Loucy (cell line): Measurements from ENCODE around the gene AMPD3.

Source experiments
- EZH2phosphoT487 ChIP-seq: fragments of 200-600 bp; IDR thresholded peaks from 2 replicates; pipeline ENCODE4 v1.6.1; 2018; ENCODE audit warnings: antibody characterized with exemption, mild to moderate bottlenecking, moderate library complexity, borderline replicate concordance
- TF ChIP-seq, protein P1 (sequence below): fragments of 200-600 bp; sonication (generic); conservative IDR thresholded peaks from 2 replicates; pipeline ENCODE4 v1.5.1; 2014; ENCODE audit warnings: mild to moderate bottlenecking, antibody characterized with exemption, low read length

DNA sequence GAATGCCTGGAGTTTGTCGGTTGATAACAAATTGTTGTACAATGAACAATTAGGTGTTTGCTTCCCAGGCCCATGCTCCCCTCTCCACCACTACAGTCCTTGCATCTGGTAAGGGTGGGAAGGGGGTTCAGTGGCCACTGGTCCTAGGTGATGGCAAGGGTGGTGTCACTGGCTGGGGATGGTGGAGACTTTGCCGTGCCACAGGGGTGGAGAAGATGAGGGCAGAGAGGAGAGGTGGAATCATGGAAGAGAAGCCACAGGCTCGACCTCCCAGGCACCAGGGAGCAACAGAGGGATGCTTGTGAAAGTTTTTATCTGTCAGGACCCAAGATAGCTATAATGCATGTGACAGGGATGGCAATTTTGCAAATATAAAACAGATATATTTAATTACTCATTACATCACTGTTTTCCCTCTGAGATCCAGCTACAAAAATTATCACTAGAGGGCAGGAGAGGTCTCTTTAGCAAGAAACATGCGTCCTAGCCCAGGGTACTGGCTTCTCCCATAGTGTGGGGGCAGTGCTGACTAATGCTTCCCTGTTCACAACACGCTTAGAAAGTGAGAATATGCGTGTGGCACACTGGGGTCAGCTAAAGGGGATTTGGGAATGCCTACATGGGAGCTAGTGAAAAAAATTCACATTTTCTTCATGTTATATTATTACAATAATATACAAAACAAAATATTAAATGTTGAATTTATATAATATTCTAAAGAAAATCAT is 49.0 kb upstream of the AMPD3 start:
- TF ChIP-seq, protein P1, sequence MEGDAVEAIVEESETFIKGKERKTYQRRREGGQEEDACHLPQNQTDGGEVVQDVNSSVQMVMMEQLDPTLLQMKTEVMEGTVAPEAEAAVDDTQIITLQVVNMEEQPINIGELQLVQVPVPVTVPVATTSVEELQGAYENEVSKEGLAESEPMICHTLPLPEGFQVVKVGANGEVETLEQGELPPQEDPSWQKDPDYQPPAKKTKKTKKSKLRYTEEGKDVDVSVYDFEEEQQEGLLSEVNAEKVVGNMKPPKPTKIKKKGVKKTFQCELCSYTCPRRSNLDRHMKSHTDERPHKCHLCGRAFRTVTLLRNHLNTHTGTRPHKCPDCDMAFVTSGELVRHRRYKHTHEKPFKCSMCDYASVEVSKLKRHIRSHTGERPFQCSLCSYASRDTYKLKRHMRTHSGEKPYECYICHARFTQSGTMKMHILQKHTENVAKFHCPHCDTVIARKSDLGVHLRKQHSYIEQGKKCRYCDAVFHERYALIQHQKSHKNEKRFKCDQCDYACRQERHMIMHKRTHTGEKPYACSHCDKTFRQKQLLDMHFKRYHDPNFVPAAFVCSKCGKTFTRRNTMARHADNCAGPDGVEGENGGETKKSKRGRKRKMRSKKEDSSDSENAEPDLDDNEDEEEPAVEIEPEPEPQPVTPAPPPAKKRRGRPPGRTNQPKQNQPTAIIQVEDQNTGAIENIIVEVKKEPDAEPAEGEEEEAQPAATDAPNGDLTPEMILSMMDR, result peak; percentile 77
- no peak for TF ChIP-seq EZH2phosphoT487
